ENCODE data around the gene IAH1.

GRCh38 chr2:9462313-9462712 lies 12.0 kb upstream of the IAH1 start:
- TF ChIP-seq CTCF (conservative IDR thresholded peaks at IDR 0.05 in 1 of 2, IDR thresholded peaks at IDR 0.05 in 1 of 2; ENCODE audit: low read depth in 1 of 2, low read length in 2 of 2): no peak
- no peak for TF ChIP-seq EZH2 (IDR thresholded peaks at IDR 0.05; ENCODE audit: low read length, missing control alignments)
